ENCODE data around the gene SH3GL3.

SH3GL3 gene

GRCh38 chr15:83477172-83477807, 30.1 kb downstream of the SH3GL3 start:
- Mint-ChIP-seq H3K9me3 (no peaks in the 10 kb centered on the region), H3K36me3 (no peaks in the 10 kb centered on the region), H3K27ac (no peak overlapping the region), H3K4me3 (no peak overlapping the region), H3K4me1 (no peaks in the 10 kb centered on the region)
- ATAC-seq (no peak), DNase-seq (ENCODE audit: low spot score in 2 of 2) (no peak)

- Mint-ChIP-seq H3K27ac (no peak overlapping the region), H3K4me3 (no peak overlapping the region), H3K36me3 (no peaks in the 10 kb centered on the region), H3K4me1 (no peaks in the 10 kb centered on the region), H3K9me3 (no peaks in the 10 kb centered on the region)
- ATAC-seq (no peak), DNase-seq (ENCODE audit: low spot score in 2 of 2) (no peak)
Observed at GRCh38 chr15:83477808-83478537, 30.8 kb downstream of the SH3GL3 start.

GRCh38 chr15:83483612-83484011, 36.5 kb downstream of the SH3GL3 start:
- Mint-ChIP-seq H3K27ac (no peak overlapping the region), H3K36me3 (no peaks in the 10 kb centered on the region), H3K9me3 (peaks cover 15% of the 10 kb centered on the region), H3K4me3 (no peak overlapping the region), H3K4me1 (no peaks in the 10 kb centered on the region)
- no peak for DNase-seq (ENCODE audit: low spot score in 2 of 2)
- no peak for ATAC-seq

- Mint-ChIP-seq H3K4me1 (no peaks in the 10 kb centered on the region), H3K4me3 (no peak overlapping the region), H3K9me3 (peaks cover 18% of the 10 kb centered on the region), H3K36me3 (no peaks in the 10 kb centered on the region), H3K27ac (no peak overlapping the region)
- DNase-seq (ENCODE audit: low spot score in 2 of 2), result no peak
- ATAC-seq, result no peak
Observed at GRCh38 chr15:83484636-83485035, 37.5 kb downstream of the SH3GL3 start.

GRCh38 chr15:83486363-83486762, 39.2 kb downstream of the SH3GL3 start:
- no peak overlapping the region for H3K27ac Mint-ChIP-seq
- no peak for DNase-seq (ENCODE audit: low spot score in 2 of 2)
- no peaks in the 10 kb centered on the region for H3K36me3 Mint-ChIP-seq
- peaks cover 20% of the 10 kb centered on the region for H3K9me3 Mint-ChIP-seq
- no peak for ATAC-seq
- H3K4me1 Mint-ChIP-seq, result no peaks in the 10 kb centered on the region
- no peak overlapping the region for H3K4me3 Mint-ChIP-seq

GRCh38 chr15:83487519-83487918, 40.4 kb downstream of the SH3GL3 start:
- peaks cover 20% of the 10 kb centered on the region for H3K9me3 Mint-ChIP-seq
- DNase-seq (ENCODE audit: low spot score in 2 of 2) (no peak), ATAC-seq (no peak)
- no peak overlapping the region for H3K27ac Mint-ChIP-seq
- no peak overlapping the region for H3K4me3 Mint-ChIP-seq
- H3K36me3 Mint-ChIP-seq, result no peaks in the 10 kb centered on the region
- H3K4me1 Mint-ChIP-seq, result no peaks in the 10 kb centered on the region

- Mint-ChIP-seq H3K27ac (no peak overlapping the region), H3K4me3 (no peak overlapping the region), H3K9me3 (peaks cover 19% of the 10 kb centered on the region), H3K4me1 (no peaks in the 10 kb centered on the region), H3K36me3 (no peaks in the 10 kb centered on the region)
- no peak for ATAC-seq
- no peak for DNase-seq (ENCODE audit: low spot score in 2 of 2)
Observed at GRCh38 chr15:83489690-83490089, 42.5 kb downstream of the SH3GL3 start.

- DNase-seq (ENCODE audit: low spot score in 2 of 2) (no peak), ATAC-seq (no peak)
- Mint-ChIP-seq H3K9me3 (peaks cover 14% of the 10 kb centered on the region), H3K36me3 (no peaks in the 10 kb centered on the region), H3K4me3 (no peak overlapping the region), H3K27ac (no peak overlapping the region), H3K4me1 (no peaks in the 10 kb centered on the region)
Observed at GRCh38 chr15:83491486-83491885, 44.3 kb downstream of the SH3GL3 start.

GRCh38 chr15:83496766-83497165, 49.6 kb downstream of the SH3GL3 start:
- H3K27ac Mint-ChIP-seq, result no peak overlapping the region
- ATAC-seq (no peak), DNase-seq (ENCODE audit: low spot score in 2 of 2) (no peak)
- H3K36me3 Mint-ChIP-seq, result no peaks in the 10 kb centered on the region
- no peaks in the 10 kb centered on the region for H3K4me1 Mint-ChIP-seq
- H3K4me3 Mint-ChIP-seq, result no peak overlapping the region
- peaks cover 18% of the 10 kb centered on the region for H3K9me3 Mint-ChIP-seq

GRCh38 chr15:83498374-83498773, 51.2 kb downstream of the SH3GL3 start:
- no peak overlapping the region for H3K4me3 Mint-ChIP-seq
- ATAC-seq (no peak), DNase-seq (ENCODE audit: low spot score in 2 of 2) (no peak)
- no peak overlapping the region for H3K27ac Mint-ChIP-seq
- peaks cover 18% of the 10 kb centered on the region for H3K9me3 Mint-ChIP-seq
- no peaks in the 10 kb centered on the region for H3K4me1 Mint-ChIP-seq
- no peaks in the 10 kb centered on the region for H3K36me3 Mint-ChIP-seq

- ATAC-seq (no peak), DNase-seq (ENCODE audit: low spot score in 2 of 2) (no peak)
- H3K9me3 Mint-ChIP-seq, result peaks cover 16% of the 10 kb centered on the region
- H3K4me3 Mint-ChIP-seq, result no peak overlapping the region
- H3K36me3 Mint-ChIP-seq, result no peaks in the 10 kb centered on the region
- no peaks in the 10 kb centered on the region for H3K4me1 Mint-ChIP-seq
- H3K27ac Mint-ChIP-seq, result no peak overlapping the region
Observed at GRCh38 chr15:83498801-83499200, 51.7 kb downstream of the SH3GL3 start.

GRCh38 chr15:83499476-83499875, 52.3 kb downstream of the SH3GL3 start:
- Mint-ChIP-seq H3K4me3 (no peak overlapping the region), H3K9me3 (peaks cover 15% of the 10 kb centered on the region), H3K36me3 (no peaks in the 10 kb centered on the region), H3K4me1 (no peaks in the 10 kb centered on the region), H3K27ac (no peak overlapping the region)
- no peak for DNase-seq (ENCODE audit: low spot score in 2 of 2)
- no peak for ATAC-seq

- DNase-seq (ENCODE audit: low spot score in 2 of 2) (no peak), ATAC-seq (no peak)
- Mint-ChIP-seq H3K27ac (no peak overlapping the region), H3K4me1 (no peaks in the 10 kb centered on the region), H3K4me3 (no peak overlapping the region), H3K9me3 (peaks cover 1% of the 10 kb centered on the region), H3K36me3 (no peaks in the 10 kb centered on the region)
Observed at GRCh38 chr15:83503595-83504364, 56.6 kb downstream of the SH3GL3 start.

- Mint-ChIP-seq H3K4me1 (no peaks in the 10 kb centered on the region), H3K36me3 (no peaks in the 10 kb centered on the region), H3K9me3 (no peaks in the 10 kb centered on the region), H3K27ac (no peak overlapping the region), H3K4me3 (no peak overlapping the region)
- DNase-seq (ENCODE audit: low spot score in 2 of 2) (no peak), ATAC-seq (no peak)
Observed at GRCh38 chr15:83504365-83504764, 57.2 kb downstream of the SH3GL3 start.

GRCh38 chr15:83510001-83510400, 62.9 kb downstream of the SH3GL3 start:
- H3K27ac Mint-ChIP-seq, result no peak overlapping the region
- ATAC-seq (no peak), DNase-seq (ENCODE audit: low spot score in 2 of 2) (no peak)
- no peaks in the 10 kb centered on the region for H3K4me1 Mint-ChIP-seq
- no peaks in the 10 kb centered on the region for H3K9me3 Mint-ChIP-seq
- H3K4me3 Mint-ChIP-seq, result no peak overlapping the region
- no peaks in the 10 kb centered on the region for H3K36me3 Mint-ChIP-seq

GRCh38 chr15:83512459-83512858, 65.3 kb downstream of the SH3GL3 start:
- Mint-ChIP-seq H3K27ac (no peak overlapping the region), H3K9me3 (no peaks in the 10 kb centered on the region), H3K4me3 (no peak overlapping the region), H3K4me1 (no peaks in the 10 kb centered on the region), H3K36me3 (no peaks in the 10 kb centered on the region)
- ATAC-seq (no peak), DNase-seq (ENCODE audit: low spot score in 2 of 2) (no peak)

Measured in stimulated activated effector memory CD8-positive, alpha-beta T cell treated with anti-CD3 and anti-CD28 coated beads, Interleukin-12 subunit alpha, Interleukin-12 subunit beta, amount 100 ng/mL, for 72 hours (primary cell).